Measurements from ENCODE around the gene NSMF. TPM values are rescaled to one million over a fixed set of nuclear protein-coding genes. Genes with fewer than 3 reads are reported as not detected.
A peak's percentile ranks its signal among the peaks of the same experiment; 100 is the strongest.

Gene NSMF
- polyA plus RNA-seq, 1 donor (not counting 4 experiments of a cell fraction or from before 2014, with no cell fraction given): 29.5 TPM

DNA sequence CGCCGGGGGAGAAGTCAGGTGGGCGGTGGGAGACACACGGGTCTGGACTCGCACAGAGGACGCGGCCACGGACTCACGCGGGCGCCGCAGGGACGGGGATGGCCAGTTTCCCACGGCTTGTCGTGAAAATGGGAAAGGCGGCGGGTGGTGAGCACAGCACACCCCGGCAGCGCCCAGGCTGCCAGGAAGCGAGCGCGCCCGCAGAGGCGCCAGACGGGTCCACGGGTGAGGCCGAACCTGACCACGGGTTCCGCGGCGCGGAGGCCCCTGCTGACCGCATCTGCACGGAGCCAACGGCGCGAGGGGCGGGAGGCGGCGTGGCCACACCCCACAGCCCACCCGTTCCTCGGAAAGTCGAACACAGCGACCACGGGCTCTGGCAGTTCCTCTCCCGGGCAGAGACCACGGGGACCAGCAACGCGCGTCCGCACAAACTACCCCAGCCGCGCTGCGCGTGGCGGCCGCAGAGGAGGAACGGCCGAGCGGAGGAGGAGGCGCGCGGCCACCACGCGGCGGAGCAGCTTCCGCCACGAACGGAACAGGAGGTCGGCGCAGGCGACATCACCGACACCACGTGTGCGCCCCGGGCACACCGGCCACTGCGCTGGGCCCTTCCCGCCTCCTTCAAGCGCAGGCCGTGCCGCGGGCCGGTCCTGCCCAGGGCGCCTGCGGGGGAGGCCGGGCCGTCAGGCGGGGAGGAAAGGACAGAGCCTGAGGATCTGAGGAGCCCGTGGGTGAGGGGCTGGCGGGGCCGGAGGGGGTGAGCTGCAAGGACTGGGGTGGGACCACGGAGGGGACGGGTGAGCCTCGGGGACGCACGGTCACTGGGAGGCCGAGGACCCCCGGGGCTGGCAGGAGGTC lies 41.7 kb downstream of the NSMF start:
- Histone ChIP-seq H3K9me3 (ENCODE audit: control insufficient read depth, low read depth, low read length) (no peaks in the 10 kb centered on the region), H3K27ac (ENCODE audit: control insufficient read depth, insufficient read depth, low read length) (no peak overlapping the region), H3K9ac (ENCODE audit: control insufficient read depth, extremely low read depth, insufficient read depth, low read length) (peak overlapping the region; percentile 9), H4K20me1 (ENCODE audit: control insufficient read depth, extremely low read depth, insufficient read depth, low read length) (no peaks in the 10 kb centered on the region), H3K27me3 (ENCODE audit: control insufficient read depth, extremely low read depth, insufficient read depth, low read length) (no peaks in the 10 kb centered on the region), H3K4me1 (ENCODE audit: control insufficient read depth, extremely low read depth, insufficient read depth, low read length) (peaks cover 11% of the 10 kb centered on the region), H3K36me3 (ENCODE audit: control insufficient read depth in 2 of 2, extremely low read depth in 1 of 2, insufficient read depth in 2 of 2, low read length in 2 of 2) (no peaks in the 10 kb centered on the region), H3K9me1 (ENCODE audit: control insufficient read depth, extremely low read depth, insufficient read depth, low read length) (no peaks in the 10 kb centered on the region), H2AFZ (ENCODE audit: control insufficient read depth, low read length) (no peak overlapping the region), H3K4me2 (ENCODE audit: control insufficient read depth, extremely low read depth, insufficient read depth, low read depth, low read length) (no peak overlapping the region), H3K79me2 (ENCODE audit: control insufficient read depth, insufficient read depth, low read length) (peaks cover 23% of the 10 kb centered on the region), H3K4me3 (ENCODE audit: control insufficient read depth in 2 of 3, extremely low read depth in 1 of 3, insufficient read depth in 2 of 3, low read depth in 1 of 3, low read length in 3 of 3) (peak overlapping the region in 1 of 3 experiments; percentile 6)
- DNase-seq (ENCODE audit: low read depth, low spot score): no peak
- TF ChIP-seq EZH2 (IDR thresholded peaks at IDR 0.05; ENCODE audit: low read length): no peak
- TF ChIP-seq, protein P1, sequence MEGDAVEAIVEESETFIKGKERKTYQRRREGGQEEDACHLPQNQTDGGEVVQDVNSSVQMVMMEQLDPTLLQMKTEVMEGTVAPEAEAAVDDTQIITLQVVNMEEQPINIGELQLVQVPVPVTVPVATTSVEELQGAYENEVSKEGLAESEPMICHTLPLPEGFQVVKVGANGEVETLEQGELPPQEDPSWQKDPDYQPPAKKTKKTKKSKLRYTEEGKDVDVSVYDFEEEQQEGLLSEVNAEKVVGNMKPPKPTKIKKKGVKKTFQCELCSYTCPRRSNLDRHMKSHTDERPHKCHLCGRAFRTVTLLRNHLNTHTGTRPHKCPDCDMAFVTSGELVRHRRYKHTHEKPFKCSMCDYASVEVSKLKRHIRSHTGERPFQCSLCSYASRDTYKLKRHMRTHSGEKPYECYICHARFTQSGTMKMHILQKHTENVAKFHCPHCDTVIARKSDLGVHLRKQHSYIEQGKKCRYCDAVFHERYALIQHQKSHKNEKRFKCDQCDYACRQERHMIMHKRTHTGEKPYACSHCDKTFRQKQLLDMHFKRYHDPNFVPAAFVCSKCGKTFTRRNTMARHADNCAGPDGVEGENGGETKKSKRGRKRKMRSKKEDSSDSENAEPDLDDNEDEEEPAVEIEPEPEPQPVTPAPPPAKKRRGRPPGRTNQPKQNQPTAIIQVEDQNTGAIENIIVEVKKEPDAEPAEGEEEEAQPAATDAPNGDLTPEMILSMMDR (optimal IDR thresholded peaks at IDR 0.05 in 1 of 3, IDR thresholded peaks at IDR 0.05 in 1 of 3, conservative IDR thresholded peaks at IDR 0.05 in 1 of 3; ENCODE audit: extremely low read depth in 1 of 3, insufficient read depth in 2 of 3, low read length in 3 of 3): no peak
- dilution Hi-C loops (cut with MboI; ENCODE audit: extremely low pct_ligation_motif_present, low sequenced_read_pairs): no loop called here
- FAIRE-seq: no peak

DNA sequence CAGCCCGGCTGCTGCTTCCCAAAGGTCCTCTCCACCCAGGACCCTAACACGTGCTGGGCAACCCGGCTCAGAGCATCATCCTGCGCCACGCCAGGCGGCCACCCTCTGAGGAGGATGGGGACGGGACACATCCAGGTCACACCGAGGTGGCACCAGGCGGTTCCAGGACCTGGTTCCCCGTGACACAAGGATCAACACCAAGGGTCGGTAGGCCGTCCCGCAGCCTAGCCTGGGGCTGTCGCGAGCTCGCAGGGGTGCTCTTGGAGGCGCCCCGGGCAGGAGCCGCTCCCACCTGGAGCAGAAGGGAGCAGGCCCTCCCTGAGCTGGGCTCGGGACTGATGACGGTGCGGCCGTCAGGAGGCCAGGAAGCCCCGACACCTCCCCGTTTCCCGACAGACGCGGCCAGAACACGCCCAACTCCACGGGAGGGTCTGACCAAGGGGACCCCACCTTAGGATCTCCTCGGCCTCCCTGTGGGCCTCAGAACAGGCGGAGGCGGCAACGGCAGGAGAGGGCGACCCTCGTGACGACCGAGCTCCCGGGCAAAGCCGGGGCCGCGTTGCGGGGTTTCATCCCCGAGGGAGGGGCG lies 42.5 kb downstream of the NSMF start:
- Histone ChIP-seq H3K4me2 (ENCODE audit: control insufficient read depth, extremely low read depth, insufficient read depth, low read depth, low read length) (no peak overlapping the region), H3K27me3 (ENCODE audit: control insufficient read depth, extremely low read depth, insufficient read depth, low read length) (no peaks in the 10 kb centered on the region), H3K9me3 (ENCODE audit: control insufficient read depth, low read depth, low read length) (no peaks in the 10 kb centered on the region), H4K20me1 (ENCODE audit: control insufficient read depth, extremely low read depth, insufficient read depth, low read length) (no peaks in the 10 kb centered on the region), H3K9ac (ENCODE audit: control insufficient read depth, extremely low read depth, insufficient read depth, low read length) (no peak overlapping the region), H3K79me2 (ENCODE audit: control insufficient read depth, insufficient read depth, low read length) (peaks cover 17% of the 10 kb centered on the region), H2AFZ (ENCODE audit: control insufficient read depth, low read length) (no peak overlapping the region), H3K4me1 (ENCODE audit: control insufficient read depth, extremely low read depth, insufficient read depth, low read length) (peaks cover 11% of the 10 kb centered on the region), H3K9me1 (ENCODE audit: control insufficient read depth, extremely low read depth, insufficient read depth, low read length) (no peaks in the 10 kb centered on the region), H3K27ac (ENCODE audit: control insufficient read depth, insufficient read depth, low read length) (no peak overlapping the region), H3K4me3 (ENCODE audit: control insufficient read depth in 2 of 3, extremely low read depth in 1 of 3, insufficient read depth in 2 of 3, low read depth in 1 of 3, low read length in 3 of 3) (no peak overlapping the region), H3K36me3 (ENCODE audit: control insufficient read depth in 2 of 2, extremely low read depth in 1 of 2, insufficient read depth in 2 of 2, low read length in 2 of 2) (no peaks in the 10 kb centered on the region)
- TF ChIP-seq, protein P1 (optimal IDR thresholded peaks at IDR 0.05 in 1 of 3, IDR thresholded peaks at IDR 0.05 in 1 of 3, conservative IDR thresholded peaks at IDR 0.05 in 1 of 3; ENCODE audit: extremely low read depth in 1 of 3, insufficient read depth in 2 of 3, low read length in 3 of 3): no peak
- TF ChIP-seq EZH2 (IDR thresholded peaks at IDR 0.05; ENCODE audit: low read length): no peak
- DNase-seq (ENCODE audit: low read depth, low spot score) (no peak), FAIRE-seq (no peak)
- dilution Hi-C loops (cut with MboI; ENCODE audit: extremely low pct_ligation_motif_present, low sequenced_read_pairs): no loop called here

All from keratinocyte (primary cell).